Activated effector memory CD4-positive, alpha-beta T cell treated with anti-CD3 and anti-CD28 coated beads, Interleukin-2, amount 50 U/mL, for 16 hours (primary cell): ENCODE data around the gene POLR2F.
A peak's percentile ranks its signal among the peaks of the same experiment; 100 is the strongest.

Experiments
- DNase-seq: peaks from one replicate; pipeline ENCODE4 v3.0.0-alpha.2; 2020

POLR2F gene

DNA sequence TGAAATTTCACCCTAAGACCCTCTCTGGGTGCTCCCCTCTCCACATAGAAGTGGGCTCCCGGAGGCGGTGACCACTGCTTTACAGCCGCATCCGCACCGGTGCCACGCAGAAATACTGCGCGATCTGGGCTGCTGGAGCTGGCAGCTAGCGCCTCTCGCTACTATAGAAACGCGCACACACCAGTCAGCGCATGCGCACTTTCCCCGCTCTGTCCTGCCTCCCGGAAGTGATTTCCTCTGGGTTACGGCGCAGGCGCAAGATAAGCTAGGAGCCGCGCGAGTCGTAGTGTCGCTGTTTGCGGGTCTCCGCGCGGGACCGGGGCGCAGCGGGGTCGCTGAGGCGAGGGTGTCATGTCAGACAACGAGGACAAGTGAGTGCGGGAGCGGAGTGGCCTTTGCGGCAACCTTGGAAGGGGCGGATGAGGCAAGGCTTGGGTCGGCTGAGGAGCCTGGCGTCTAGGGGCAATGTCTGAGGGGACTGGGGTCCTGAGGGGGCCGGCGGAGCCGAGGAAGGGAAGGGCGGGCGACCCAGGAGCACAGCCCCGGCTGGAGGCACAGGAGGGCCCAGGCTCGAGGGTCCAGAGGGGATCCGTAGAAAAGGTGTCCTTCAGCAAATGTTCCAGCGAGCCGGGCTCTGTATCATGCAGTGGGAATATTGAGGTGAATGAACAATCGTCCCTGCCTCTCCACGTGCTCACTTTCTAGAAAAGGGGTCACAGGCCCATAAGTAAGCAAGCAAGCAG lies at the start of gene POLR2F, which contains the start of gene C22orf23:
Gene POLR2F, plus strand, starts transcription at position 263 of the 743 bp plus-strand sequence. Its CDS starts 89 bp downstream, at position 352.
Gene C22orf23, minus strand, starts transcription at position 165 of the 743 bp plus-strand sequence. CDS start 452 bp downstream, outside the sequence.
- peak; percentile 98 for DNase-seq

DNA sequence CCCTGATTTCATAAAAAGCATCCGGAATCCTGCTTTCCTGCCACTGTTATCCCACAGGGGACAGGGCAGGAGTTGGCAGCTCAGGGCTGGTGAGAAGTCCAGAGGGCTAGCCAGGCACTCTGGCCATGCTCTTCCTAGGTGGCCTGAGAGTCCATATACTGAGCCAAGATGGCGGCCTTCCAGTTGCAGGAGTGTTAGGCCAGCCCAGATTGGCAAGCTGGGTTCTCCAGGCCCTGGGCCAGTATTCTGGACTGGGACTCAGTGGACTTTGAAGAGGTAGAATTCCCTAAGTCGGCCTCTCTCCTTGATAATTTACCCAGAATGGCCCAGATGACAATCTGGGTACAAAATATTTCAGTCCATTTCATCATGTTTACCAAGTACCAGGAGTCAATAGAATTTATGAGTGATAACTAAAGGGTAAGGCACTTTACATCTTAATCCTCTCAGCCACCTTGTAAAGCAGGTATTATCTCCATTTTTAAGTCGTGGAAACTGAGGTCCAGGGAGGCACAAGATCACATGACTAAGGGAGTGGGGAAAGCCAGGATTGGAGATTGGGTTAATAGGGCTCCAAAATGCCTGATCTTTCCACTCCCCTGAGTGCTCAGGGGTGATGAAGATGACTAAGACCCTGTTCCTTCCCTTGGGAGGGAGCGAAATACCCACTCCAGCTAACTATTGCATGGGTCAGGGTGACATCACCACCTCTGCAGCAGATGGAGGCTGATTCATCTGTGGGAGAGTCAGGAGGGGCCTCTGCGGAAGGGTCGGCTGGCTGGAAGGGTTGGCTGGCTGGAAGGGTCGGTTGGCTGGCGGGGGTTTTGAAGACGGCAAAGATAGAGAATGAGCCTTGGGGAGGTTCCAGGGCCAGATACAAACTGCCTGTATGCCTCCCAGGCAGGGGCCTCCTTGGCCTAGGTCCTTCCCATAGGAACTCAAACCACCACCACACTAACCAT lies 48.6 kb upstream of the POLR2F start:
- no peak for DNase-seq

DNA sequence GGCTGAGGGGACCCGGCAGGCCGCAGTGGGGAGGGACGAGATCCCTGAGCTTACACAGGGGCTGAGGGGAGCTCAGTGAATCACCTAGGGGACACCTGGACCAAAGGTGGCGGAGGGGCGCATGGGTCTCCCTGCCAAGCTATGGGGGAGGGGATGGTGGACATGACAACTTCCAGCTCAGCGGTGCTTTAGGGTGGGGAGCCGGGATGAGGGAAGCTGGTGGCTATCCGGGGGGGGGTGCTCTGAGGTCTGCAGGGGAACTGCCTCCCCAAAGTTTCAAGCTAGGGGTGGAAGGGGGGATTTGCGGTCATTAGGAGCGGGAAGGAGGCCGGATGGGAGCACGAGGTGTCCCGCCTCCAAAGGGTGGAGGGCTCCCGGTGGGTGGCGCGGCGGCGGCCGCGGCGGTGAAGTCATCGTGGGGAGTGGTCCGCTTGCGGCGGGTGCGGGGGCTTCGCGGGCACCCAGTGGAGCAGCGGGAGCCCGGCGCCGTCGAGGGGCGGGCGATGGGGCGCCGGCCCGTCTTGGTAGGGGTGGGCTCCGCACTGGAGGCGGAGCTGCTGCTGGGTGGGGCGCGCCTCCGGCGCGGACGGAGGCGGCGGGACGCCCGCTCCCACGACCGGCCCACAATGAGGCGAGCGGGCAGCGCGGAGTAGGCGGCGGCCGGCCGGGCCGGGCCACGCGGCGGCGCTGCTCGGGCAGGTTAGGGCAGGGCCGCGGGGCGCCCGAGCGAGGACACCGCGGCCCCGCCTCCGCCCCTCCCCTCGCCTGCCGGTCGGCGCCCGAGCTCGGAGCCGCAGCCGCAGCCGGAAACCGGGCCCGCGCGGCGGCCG lies 47.8 kb upstream of the POLR2F start, which contains the start of gene MICALL1:
Gene MICALL1, plus strand, starts transcription at position 764 of the 830 bp plus-strand sequence. CDS start 126 bp downstream, outside the sequence.
- DNase-seq, result peak; percentile 88

DNA sequence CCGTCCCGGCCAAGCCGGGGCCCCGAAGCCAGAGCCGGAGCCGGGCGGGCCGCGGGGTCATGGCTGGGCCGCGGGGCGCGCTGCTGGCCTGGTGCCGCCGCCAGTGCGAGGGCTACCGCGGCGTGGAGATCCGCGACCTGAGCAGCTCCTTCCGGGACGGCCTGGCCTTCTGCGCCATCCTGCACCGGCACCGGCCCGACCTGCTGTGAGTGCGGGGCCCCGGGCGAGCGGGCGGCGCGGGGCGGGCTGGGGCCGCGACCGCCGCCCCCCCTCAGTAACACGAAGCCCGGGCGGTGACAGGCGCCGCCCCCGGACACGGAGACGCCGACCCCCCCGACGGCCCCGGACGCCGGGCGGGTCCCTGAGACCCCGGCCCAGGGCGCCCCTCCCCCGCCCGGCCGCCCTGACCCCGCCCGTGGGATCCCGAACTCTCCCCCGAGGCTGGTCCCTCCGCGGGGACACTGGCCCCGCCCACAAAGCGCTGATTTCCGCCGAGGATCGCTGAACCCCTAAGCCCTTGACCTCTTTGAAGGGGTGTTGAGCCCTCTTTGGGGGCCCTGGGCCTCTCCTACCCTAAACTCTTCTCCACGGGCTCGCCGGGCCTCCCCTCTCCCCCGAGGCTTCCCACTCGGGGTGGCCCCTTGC lies 47.0 kb upstream of the POLR2F start:
- DNase-seq, result peak; percentile 79

DNA sequence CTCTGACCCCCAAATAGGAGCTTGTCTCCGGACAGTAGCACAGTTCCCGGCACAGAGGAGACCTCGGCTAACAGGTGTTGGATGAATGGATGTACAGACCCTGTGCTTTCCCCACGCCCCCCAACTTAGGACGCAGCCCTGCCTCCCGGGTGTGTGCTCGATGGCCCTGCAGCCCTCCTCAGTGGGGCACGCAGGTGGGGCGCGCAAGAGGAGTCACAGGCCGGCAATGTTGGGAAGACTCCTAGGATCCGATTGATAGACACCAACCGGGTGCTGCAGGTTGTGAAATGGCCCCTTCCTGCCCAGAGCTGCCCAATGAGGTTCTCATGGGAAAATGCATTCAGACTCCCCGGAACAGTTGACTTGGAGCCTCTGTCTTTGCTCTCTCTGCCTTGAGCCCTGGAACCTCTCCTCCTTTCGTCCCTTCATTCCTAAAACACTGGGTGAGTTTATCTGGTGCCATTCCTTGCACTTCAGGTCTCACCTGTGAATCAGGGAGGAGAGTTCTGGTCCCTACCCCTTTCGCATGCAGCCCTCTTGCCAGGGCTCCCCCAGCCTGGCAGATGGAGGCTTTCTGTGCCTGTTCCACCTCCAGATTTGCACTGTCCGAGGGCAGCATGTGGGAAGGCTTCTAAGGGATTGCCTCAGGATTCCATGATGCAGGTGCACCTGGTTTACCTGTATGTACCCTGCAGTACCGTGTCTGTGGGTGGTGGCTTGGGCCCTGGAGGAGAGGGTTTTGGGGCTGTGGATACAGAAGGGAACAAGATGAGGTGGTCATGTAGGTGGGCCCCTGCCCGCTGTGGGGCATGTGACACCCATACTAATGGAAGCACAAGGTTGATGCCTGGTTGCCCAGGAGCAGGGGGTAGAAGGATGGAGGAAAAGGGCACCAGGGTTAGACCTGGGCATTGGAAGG lies 46.2 kb upstream of the POLR2F start:
- no peak for DNase-seq

DNA sequence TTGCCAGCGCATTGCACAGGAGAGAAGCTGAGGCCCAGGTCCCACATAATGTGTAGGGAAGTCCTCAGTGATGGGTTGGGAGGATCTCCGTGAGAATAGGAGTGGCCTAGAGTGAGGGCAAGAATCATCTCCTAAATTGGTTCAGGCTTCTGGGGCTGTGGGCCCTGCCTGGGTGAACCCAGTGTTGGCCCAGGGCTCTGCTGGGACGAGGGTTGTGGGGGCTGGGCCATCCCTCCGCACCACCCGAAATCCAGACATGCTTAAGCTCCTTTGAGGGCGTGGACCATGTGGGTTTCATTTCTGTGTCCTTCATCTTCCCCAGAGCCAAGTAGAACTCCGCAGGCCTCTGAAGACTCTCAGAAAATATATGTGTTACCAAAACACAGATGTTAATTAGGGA lies 43.7 kb upstream of the POLR2F start:
- DNase-seq, result no peak

DNA sequence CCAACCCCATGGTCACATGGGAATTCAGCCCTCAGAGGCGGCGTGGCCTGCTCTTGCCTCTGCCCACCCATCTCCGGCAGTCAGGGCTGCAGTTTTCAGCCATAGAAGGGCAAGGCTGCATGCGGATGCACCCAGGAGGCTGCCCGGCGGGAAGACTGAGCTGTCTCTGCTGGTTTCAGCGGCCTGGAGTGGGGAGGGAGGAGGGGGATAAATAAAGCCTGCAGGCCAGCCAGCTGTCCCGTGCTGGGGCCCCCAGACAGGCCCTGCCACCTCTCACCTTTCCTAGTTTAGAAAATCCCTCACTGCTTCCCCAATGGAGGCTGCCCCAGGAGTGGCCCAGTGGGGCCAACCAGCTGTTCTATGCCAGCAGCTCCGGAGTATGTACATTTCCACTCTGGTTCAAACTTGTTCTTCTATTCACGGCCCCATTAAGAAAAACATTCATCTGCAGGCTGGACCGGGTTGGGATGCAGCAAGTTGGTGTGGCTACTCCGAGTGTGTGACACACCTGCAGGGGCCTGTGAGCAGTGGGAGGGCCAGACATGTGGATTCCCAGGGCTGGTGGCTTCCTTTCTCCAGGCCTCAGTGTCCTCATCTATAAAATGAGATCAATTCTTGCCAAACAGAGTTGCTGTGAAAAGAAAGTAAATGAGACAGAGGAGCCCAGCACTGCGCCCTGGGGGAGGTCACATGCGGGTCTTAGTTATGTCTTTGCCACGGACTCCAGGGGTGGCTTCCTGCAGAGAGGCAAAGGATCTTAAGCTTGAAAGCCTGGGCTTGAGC lies 42.4 kb upstream of the POLR2F start:
- DNase-seq, result no peak

DNA sequence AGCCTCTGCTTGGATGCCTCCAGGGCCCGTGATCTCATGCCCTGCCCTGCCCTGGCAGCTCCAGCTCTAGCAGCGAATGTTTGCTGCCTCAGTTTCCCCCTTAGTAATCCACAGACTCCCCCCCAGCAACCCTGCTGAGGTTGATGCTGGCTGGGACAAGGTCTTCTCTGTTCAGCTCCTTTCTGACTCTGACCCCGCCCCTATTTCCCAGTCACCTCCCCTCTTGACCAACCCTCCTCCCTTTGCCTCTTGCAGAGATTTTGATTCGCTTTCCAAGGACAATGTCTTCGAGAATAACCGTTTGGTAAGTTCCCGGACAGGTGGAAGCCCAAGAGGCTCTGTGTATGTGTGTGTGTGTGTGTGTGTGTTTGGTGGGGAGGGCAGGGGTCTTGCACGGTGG lies 41.8 kb upstream of the POLR2F start:
- no peak for DNase-seq

- no peak for DNase-seq
Measured at GRCh38 chr22:37912171-37912570, 41.3 kb upstream of the POLR2F start.

- no peak for DNase-seq
Measured at GRCh38 chr22:37913233-37913721, 40.2 kb upstream of the POLR2F start.

- DNase-seq, result no peak
Measured at GRCh38 chr22:37916311-37916710, 37.2 kb upstream of the POLR2F start.

GRCh38 chr22:37917874-37918548 lies 35.5 kb upstream of the POLR2F start:
- no peak for DNase-seq

- no peak for DNase-seq
Measured at GRCh38 chr22:37918580-37919270, 34.8 kb upstream of the POLR2F start.

DNA sequence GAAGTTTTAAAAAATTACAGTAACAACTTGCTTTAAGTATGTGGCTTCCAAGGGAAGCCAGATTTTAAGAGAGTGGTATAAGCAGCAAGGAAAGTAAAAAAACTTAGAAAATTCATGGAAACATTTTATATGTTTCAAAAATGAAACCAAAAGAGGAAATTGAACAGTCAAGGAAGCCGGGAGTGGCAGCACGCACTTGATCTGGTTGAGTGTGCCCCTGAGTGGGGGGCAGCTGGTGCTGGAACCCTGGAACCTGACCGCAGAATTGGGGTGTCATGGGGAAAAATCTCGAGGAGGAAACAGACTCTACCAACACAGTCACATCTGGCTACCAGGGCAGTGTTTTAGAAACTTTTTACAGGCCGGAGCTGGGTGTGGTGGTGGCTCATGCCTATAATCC lies 33.4 kb upstream of the POLR2F start:
- DNase-seq, result no peak

DNA sequence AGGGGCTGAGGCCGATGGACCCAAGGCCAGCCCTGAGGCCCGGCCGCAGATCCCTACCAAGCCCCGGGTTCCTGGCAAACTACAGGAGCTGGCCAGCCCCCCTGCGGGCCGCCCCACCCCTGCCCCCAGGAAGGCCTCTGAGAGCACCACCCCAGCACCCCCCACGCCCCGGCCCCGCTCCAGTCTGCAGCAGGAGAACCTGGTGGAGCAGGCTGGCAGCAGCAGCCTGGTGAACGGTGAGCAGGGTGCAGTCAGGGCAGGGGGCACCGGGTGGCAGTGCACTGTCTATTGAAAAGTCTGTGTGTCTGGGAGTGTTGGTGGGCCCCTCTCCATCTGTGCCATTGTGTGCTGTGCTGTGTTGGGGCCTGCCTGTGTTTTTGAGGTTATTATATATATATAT lies 31.3 kb upstream of the POLR2F start:
- DNase-seq, result no peak

DNA sequence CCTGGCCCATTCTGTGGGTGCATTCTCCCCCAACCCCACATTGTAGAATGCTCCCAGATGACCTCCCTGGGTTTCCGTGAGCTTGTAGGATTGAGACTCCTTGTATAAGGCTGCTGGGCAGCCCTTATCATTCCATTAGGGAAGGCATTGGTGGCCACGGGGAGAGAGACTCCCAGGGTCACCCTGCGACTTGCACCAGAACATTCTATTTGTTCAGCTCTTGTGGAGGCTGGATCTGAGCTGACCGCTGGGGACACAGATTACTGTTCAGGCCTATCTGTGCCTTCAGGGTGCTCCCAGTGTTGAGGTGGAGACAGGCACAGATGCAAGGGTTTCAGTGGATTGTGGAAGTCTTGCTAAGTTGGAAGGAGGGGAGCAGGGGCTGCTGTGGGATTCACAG lies 29.6 kb upstream of the POLR2F start:
- DNase-seq, result no peak

GRCh38 chr22:37924386-37925065 lies 29.0 kb upstream of the POLR2F start:
- DNase-seq, result no peak

DNA sequence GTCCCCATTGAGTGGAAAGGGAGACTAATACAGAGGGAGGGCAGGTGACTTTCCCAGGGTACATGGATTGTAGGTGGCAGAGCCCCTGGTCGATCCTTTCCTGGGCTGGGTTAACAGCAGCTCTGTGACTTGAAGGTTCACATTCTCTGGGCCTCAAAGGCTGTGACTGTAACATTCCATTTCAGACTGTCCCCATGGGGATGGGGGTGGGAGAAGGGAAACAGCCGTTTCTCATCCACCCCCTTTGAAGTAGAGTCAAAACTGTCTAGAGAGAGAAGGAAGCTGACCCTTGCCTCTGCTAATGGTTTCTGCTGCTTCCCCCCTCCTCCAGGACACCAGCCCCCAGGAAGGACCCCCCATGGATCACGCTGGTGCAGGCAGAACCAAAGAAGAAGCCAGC lies 28.2 kb upstream of the POLR2F start:
- no peak for DNase-seq
